ENCODE data around the gene MKLN1. TPM values are rescaled to one million over a fixed set of nuclear protein-coding genes. Genes with fewer than 3 reads are reported as not detected.

MKLN1 gene
- total and polyA plus RNA-seq, 2 of the 13 experiments (the other 11 are each of a cell fraction or from before 2014, with no cell fraction given) = 33.6 to 43.5 TPM

DNA sequence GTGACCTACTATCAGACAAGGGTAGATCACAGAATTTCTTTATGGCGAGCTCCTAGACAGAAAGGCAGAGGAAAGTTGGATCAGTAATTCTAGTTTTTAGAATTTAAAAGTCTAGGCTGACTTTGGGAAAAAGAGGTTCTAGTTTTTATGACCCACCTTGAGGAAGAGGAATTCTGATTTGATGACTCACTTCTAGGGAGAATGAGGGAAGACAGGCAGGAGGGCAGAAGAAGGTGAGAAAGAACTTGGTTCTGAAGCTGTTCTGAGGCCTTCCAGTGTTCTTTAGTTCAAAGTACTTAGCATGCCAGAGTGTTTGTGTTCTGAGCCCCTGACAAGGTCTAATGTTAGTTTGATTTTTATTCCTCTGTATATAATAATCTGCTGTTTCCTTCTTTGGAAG lies 131.6 kb downstream of the MKLN1 start:
- peaks cover 4 to 21% of the 10 kb centered on the region in 2 experiments; a peak in 3 of 5 replicates for H3K36me3 ChIP-seq (replicated peaks in 1 of 2; ENCODE audit: control insufficient read depth in 1 of 2, insufficient read depth in 2 of 2, low read length in 2 of 2)
- POLR2A ChIA-PET = no interaction called here
- H3K79me2 ChIP-seq (ENCODE audit: insufficient read depth, low read length) = no peaks in the 10 kb centered on the region
- no peak overlapping the region for H2AFZ ChIP-seq (ENCODE audit: low read length)
- H3K9ac ChIP-seq (ENCODE audit: insufficient read depth, low read depth, low read length) = no peak overlapping the region
- no peak for FAIRE-seq
- BruUV-seq (replicated peaks) = no TSS peak
- no peak overlapping the region for H3K4me2 ChIP-seq (ENCODE audit: low read depth, low read length)
- H3K9me3 ChIP-seq (ENCODE audit: low read length) = no peaks in the 10 kb centered on the region
- intact Hi-C loops (cut with micrococcal nuclease; ENCODE audit: unreplicated experiment) = no loop called here
- 100% methylated on average over 1 of the region's 1 CpG for WGBS (ENCODE audit: low lambda C conversion rate)
- H3K4me3 ChIP-seq (replicated peaks in 1 of 3; ENCODE audit: insufficient read depth in 1 of 3, low read depth in 2 of 3, low read length in 3 of 3) = no peak overlapping the region
- no peak for ATAC-seq
- in situ Hi-C loops (cut with HindIII; ENCODE audit: extremely low pct_ligation_motif_present, low pct_unique_long_range_greater_than_20kb) = no loop called here
- CTCF ChIA-PET (ENCODE audit: low intra/inter-chr PET ratio, low total read pairs) = no interaction called here
- H4K20me1 ChIP-seq (ENCODE audit: insufficient read depth, low read length) = no peaks in the 10 kb centered on the region
- no peak for DNase-seq (ENCODE audit: low spot score)
- no peak for TF ChIP-seq SOX13 (IDR thresholded peaks at IDR 0.05)
- no peak for TF ChIP-seq SOX13 (CRISPR knock-in tag; conservative IDR thresholded peaks at IDR 0.05 in 1 of 2, IDR thresholded peaks at IDR 0.05 in 1 of 2)
- TF ChIP-seq FLYWCH1 (CRISPR knock-in tag; IDR thresholded peaks at IDR 0.05) = no peak
- no peak for TF ChIP-seq HMG20A (CRISPR knock-in tag; IDR thresholded peaks at IDR 0.05; ENCODE audit: borderline replicate concordance)
- TF ChIP-seq, protein P1, sequence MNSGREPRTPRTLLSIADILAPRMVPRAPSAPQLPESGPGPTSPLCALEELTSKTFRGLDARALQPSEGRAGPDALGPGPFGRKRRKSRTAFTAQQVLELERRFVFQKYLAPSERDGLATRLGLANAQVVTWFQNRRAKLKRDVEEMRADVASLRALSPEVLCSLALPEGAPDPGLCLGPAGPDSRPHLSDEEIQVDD (CRISPR knock-in tag; IDR thresholded peaks at IDR 0.05; ENCODE audit: borderline replicate concordance) = no peak
- no peak for TF ChIP-seq TGIF2 (CRISPR knock-in tag; IDR thresholded peaks at IDR 0.05)
- TF ChIP-seq, protein P2, sequence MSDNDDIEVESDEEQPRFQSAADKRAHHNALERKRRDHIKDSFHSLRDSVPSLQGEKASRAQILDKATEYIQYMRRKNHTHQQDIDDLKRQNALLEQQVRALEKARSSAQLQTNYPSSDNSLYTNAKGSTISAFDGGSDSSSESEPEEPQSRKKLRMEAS (IDR thresholded peaks at IDR 0.05) = no peak
- no peak for TF ChIP-seq ZKSCAN1 (IDR thresholded peaks at IDR 0.05; ENCODE audit: low read length)
- TF ChIP-seq BCL6 (CRISPR knock-in tag; IDR thresholded peaks at IDR 0.05) = no peak
- no peak for TF ChIP-seq ZNF205 (CRISPR knock-in tag; IDR thresholded peaks at IDR 0.05)
- TF ChIP-seq ZNF772 (CRISPR knock-in tag; IDR thresholded peaks at IDR 0.05) = no peak
- TF ChIP-seq ARHGAP35 (CRISPR knock-in tag; IDR thresholded peaks at IDR 0.05; ENCODE audit: borderline replicate concordance) = no peak
- TF ChIP-seq SP1 (IDR thresholded peaks at IDR 0.05) = no peak
- no peak for TF ChIP-seq SP1 (CRISPR knock-in tag; IDR thresholded peaks at IDR 0.05)
- TF ChIP-seq, protein P3, sequence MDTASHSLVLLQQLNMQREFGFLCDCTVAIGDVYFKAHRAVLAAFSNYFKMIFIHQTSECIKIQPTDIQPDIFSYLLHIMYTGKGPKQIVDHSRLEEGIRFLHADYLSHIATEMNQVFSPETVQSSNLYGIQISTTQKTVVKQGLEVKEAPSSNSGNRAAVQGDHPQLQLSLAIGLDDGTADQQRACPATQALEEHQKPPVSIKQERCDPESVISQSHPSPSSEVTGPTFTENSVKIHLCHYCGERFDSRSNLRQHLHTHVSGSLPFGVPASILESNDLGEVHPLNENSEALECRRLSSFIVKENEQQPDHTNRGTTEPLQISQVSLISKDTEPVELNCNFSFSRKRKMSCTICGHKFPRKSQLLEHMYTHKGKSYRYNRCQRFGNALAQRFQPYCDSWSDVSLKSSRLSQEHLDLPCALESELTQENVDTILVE (CRISPR knock-in tag; IDR thresholded peaks at IDR 0.05) = no peak
- TF ChIP-seq TBX3 (IDR thresholded peaks at IDR 0.05; ENCODE audit: borderline replicate concordance) = no peak
- TF ChIP-seq ZC3H13 (CRISPR knock-in tag; IDR thresholded peaks at IDR 0.05) = no peak
- TF ChIP-seq, protein P4, sequence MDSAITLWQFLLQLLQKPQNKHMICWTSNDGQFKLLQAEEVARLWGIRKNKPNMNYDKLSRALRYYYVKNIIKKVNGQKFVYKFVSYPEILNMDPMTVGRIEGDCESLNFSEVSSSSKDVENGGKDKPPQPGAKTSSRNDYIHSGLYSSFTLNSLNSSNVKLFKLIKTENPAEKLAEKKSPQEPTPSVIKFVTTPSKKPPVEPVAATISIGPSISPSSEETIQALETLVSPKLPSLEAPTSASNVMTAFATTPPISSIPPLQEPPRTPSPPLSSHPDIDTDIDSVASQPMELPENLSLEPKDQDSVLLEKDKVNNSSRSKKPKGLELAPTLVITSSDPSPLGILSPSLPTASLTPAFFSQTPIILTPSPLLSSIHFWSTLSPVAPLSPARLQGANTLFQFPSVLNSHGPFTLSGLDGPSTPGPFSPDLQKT (CRISPR knock-in tag; IDR thresholded peaks at IDR 0.05; ENCODE audit: borderline replicate concordance) = no peak
- TF ChIP-seq ZNF382 (CRISPR knock-in tag; IDR thresholded peaks at IDR 0.05; ENCODE audit: borderline replicate concordance) = no peak
- H3K4me1 ChIP-seq (ENCODE audit: insufficient read depth, low read length) = no peaks in the 10 kb centered on the region
- no peaks in the 10 kb centered on the region for H3K27me3 ChIP-seq (ENCODE audit: control insufficient read depth in 1 of 2, insufficient read depth in 2 of 2, low read length in 2 of 2)
- H3K27ac ChIP-seq (ENCODE audit: extremely low read length, insufficient read depth, low read length) = no peak overlapping the region

All from HepG2 (cell line).